ENCODE data around the gene CPT1A. TPM values are rescaled to one million over a fixed set of nuclear protein-coding genes. Genes with fewer than 3 reads are reported as not detected.

The CPT1A gene
- polyA plus RNA-seq, 1 of the 3 experiments (the other 2 are of a cell fraction): 31.2 TPM

GRCh38 chr11:68881320-68881719 lies 39.6 kb upstream of the CPT1A start (continued):
- TF ChIP-seq USF1 (IDR thresholded peaks at IDR 0.05; ENCODE audit: borderline replicate concordance, low read depth) (no peak), FOXJ3 (CRISPR knock-in tag; IDR thresholded peaks at IDR 0.05) (no peak), CHD2 (IDR thresholded peaks at IDR 0.05; ENCODE audit: low read length, partially characterized antibody) (no peak)

- Histone ChIP-seq H4K20me1 (ENCODE audit: insufficient read depth) (no peaks in the 10 kb centered on the region), H3K36me3 (replicated peaks in 1 of 2; ENCODE audit: control insufficient read depth in 1 of 2, insufficient read depth in 2 of 2, low read length in 1 of 2) (no peaks in the 10 kb centered on the region), H3F3A (replicated peaks; ENCODE audit: insufficient read depth) (no peaks in the 10 kb centered on the region), H3K9ac (no peak overlapping the region), H3K4me3 (ENCODE audit: low read depth in 2 of 2, low read length in 1 of 2) (no peak overlapping the region), H3K4me2 (no peak overlapping the region), H3K27me3 (ENCODE audit: insufficient read depth) (no peaks in the 10 kb centered on the region), H3K79me2 (ENCODE audit: insufficient read depth) (no peaks in the 10 kb centered on the region), H3K9me2 (no peaks in the 10 kb centered on the region), H3K4me1 (ENCODE audit: control insufficient read depth in 1 of 2, insufficient read depth in 2 of 2, low read depth in 1 of 2, low read length in 1 of 2) (peaks cover 0 to 2% of the 10 kb centered on the region in 2 experiments; a peak in 1 of 4 replicates), H3K27ac (ENCODE audit: low read depth in 2 of 2, low read length in 1 of 2) (no peak overlapping the region), H3K9me3 (no peaks in the 10 kb centered on the region), H2AFZ (ENCODE audit: low read depth) (no peak overlapping the region)
- 93% methylated on average over 5 of the region's 5 CpGs for WGBS (ENCODE audit: low lambda C conversion rate)
- ChIA-PET CTCF (interaction anchor here (2.9 kb wide), 1 partner anchor 9 kb away, joined by 11 read pairs; no protein-coding TSS in a partner anchor), POLR2A (interaction anchor here (1.0 kb wide), 1 partner anchor 168 kb away, joined by 3 read pairs; the partner anchor contains the start of gene TPCN2)
- TF ChIP-seq TEAD4 (IDR thresholded peaks at IDR 0.05; ENCODE audit: borderline replicate concordance, insufficient read depth): no peak
- no peak for TF ChIP-seq MXI1 (IDR thresholded peaks at IDR 0.05; ENCODE audit: low read depth, low read length)
- no peak for TF ChIP-seq FOXJ3 (CRISPR knock-in tag; IDR thresholded peaks at IDR 0.05)
- TF ChIP-seq SMC3 (IDR thresholded peaks at IDR 0.05; ENCODE audit: low read depth, low read length): no peak
- no peak for TF ChIP-seq CHD2 (IDR thresholded peaks at IDR 0.05; ENCODE audit: low read length, partially characterized antibody)
- TF ChIP-seq SIN3A (IDR thresholded peaks at IDR 0.05; ENCODE audit: borderline replicate concordance, low read depth, low read length): no peak
- TF ChIP-seq NRF1 (IDR thresholded peaks at IDR 0.05; ENCODE audit: low read depth, low read length): no peak
- no peak for TF ChIP-seq MEF2A (IDR thresholded peaks at IDR 0.05; ENCODE audit: borderline replicate concordance, low read depth)
- TF ChIP-seq NFIC (IDR thresholded peaks at IDR 0.05; ENCODE audit: borderline replicate concordance): no peak
- TF ChIP-seq ZBTB33 (IDR thresholded peaks at IDR 0.05; ENCODE audit: borderline replicate concordance, low read depth): no peak
- no peak for TF ChIP-seq MAX (IDR thresholded peaks at IDR 0.05; ENCODE audit: low read depth)
- TF ChIP-seq PBX3 (IDR thresholded peaks at IDR 0.05): no peak
- TF ChIP-seq YY1 (IDR thresholded peaks at IDR 0.05; ENCODE audit: low read depth): no peak
- TF ChIP-seq CTCF (IDR thresholded peaks at IDR 0.05): no peak
- no peak for TF ChIP-seq RFX5 (IDR thresholded peaks at IDR 0.05; ENCODE audit: low read length)
- no peak for TF ChIP-seq ELF1 (IDR thresholded peaks at IDR 0.05)
- TF ChIP-seq FOXM1 (IDR thresholded peaks at IDR 0.05; ENCODE audit: low read depth): no peak
- no peak for TF ChIP-seq FOSL2 (IDR thresholded peaks at IDR 0.05; ENCODE audit: borderline replicate concordance, low read depth)
- TF ChIP-seq RXRA (IDR thresholded peaks at IDR 0.05; ENCODE audit: borderline replicate concordance, low read depth): no peak
- no peak for DNase-seq
These were observed 39.1 kb upstream of the CPT1A start for GRCh38 chr11:68880851-68881250.

All from SK-N-SH (cell line).